Common myeloid progenitor, CD34-positive (primary cell): Measurements from ENCODE around the gene HOXB8.
A peak's percentile ranks its signal among the peaks of the same experiment; 100 is the strongest.

Experiments
- CTCF ChIA-PET: fragments of 350-600 bp; sonication (Branson Sonifier 250); formaldehyde crosslinking; loops from one replicate; lab custom pipeline; 2021; ENCODE audit warnings: antibody characterized with exemption; lab: Charles Lee
- POLR2A ChIA-PET: fragments of 350-600 bp; sonication (Branson Sonifier 250); formaldehyde crosslinking; loops from one replicate; lab custom pipeline; 2021; ENCODE audit warnings: antibody characterized with exemption; lab: Charles Lee
- DNase-seq, 3 donors: peaks; one replicate each; pipeline versions ENCODE4 v3.0.0 to v3.0.0-alpha.2; 2013
- H3K27ac ChIP-seq, 2 experiments: 1 replicate in 1 of 2; 2 replicates in 1 of 2; pipeline ENCODE4 v1.7.0; 2013; ENCODE audit warnings: inconsistent platforms in 2 of 2, low read length in 2 of 2, mild to moderate bottlenecking in 2 of 2, low read depth in 1 of 2, moderate library complexity in 1 of 2; ENCODE audit not compliant: severe bottlenecking in 2 of 2, insufficient read depth in 1 of 2, poor library complexity in 1 of 2
- H3K27me3 ChIP-seq, 5 experiments: replicated peaks in 2 of 5; 1 replicate in 3 of 5; 2 replicates in 2 of 5; pipeline versions ENCODE4 v1.6.1 to v1.7.0; 2013; ENCODE audit warnings: low read length in 4 of 5, mild to moderate bottlenecking in 2 of 5, moderate library complexity in 2 of 5, inconsistent platforms in 1 of 5; ENCODE audit not compliant: insufficient read depth in 5 of 5, control insufficient read depth in 4 of 5
- H3K36me3 ChIP-seq, 4 experiments: 1 replicate in 2 of 4; 2 replicates in 2 of 4; pipeline versions ENCODE4 v1.6.1 to v1.7.0; 2013; ENCODE audit warnings: low read length in 3 of 4, control low read depth in 1 of 4, mild to moderate bottlenecking in 1 of 4; ENCODE audit not compliant: control insufficient read depth in 4 of 4, insufficient read depth in 4 of 4
- H3K4me1 ChIP-seq, 4 experiments: 1 replicate in 3 of 4; 2 replicates in 1 of 4; pipeline versions ENCODE4 v1.6.1 to v1.7.1; 2013; ENCODE audit warnings: low read length in 3 of 4, mild to moderate bottlenecking in 3 of 4, control low read depth in 1 of 4, inconsistent platforms in 1 of 4, moderate library complexity in 1 of 4; ENCODE audit not compliant: control insufficient read depth in 4 of 4, insufficient read depth in 4 of 4; ENCODE audit errors: control extremely low read depth in 1 of 4
- H3K4me3 ChIP-seq, 7 experiments: 1 replicate in 4 of 7; 2 replicates in 3 of 7; pipeline versions ENCODE4 v1.5.1 to v1.7.0; 2013; ENCODE audit warnings: mild to moderate bottlenecking in 7 of 7, low read length in 6 of 7, moderate library complexity in 6 of 7, inconsistent platforms in 2 of 7, low read depth in 2 of 7, control low read depth in 1 of 7; ENCODE audit not compliant: insufficient read depth in 4 of 7, control insufficient read depth in 1 of 7; ENCODE audit errors: extremely low read depth in 1 of 7
- H3K9me3 ChIP-seq, 5 experiments: 1 replicate in 4 of 5; 2 replicates in 1 of 5; pipeline versions ENCODE4 v1.6.1 to v1.7.1; 2013; ENCODE audit warnings: low read length in 4 of 5, mild to moderate bottlenecking in 2 of 5, inconsistent platforms in 1 of 5, low read depth in 1 of 5, moderate library complexity in 1 of 5; ENCODE audit not compliant: control insufficient read depth in 4 of 5, insufficient read depth in 2 of 5; ENCODE audit errors: control extremely low read depth in 1 of 5
- WGBS: methylation state at CpG from one replicate; pipeline ENCODE4 v1.1.5; 2013; ENCODE audit not compliant: insufficient coverage; 5-methylcytosine and 5-hydroxymethylcytosine counted together

HOXB8 gene

DNA sequence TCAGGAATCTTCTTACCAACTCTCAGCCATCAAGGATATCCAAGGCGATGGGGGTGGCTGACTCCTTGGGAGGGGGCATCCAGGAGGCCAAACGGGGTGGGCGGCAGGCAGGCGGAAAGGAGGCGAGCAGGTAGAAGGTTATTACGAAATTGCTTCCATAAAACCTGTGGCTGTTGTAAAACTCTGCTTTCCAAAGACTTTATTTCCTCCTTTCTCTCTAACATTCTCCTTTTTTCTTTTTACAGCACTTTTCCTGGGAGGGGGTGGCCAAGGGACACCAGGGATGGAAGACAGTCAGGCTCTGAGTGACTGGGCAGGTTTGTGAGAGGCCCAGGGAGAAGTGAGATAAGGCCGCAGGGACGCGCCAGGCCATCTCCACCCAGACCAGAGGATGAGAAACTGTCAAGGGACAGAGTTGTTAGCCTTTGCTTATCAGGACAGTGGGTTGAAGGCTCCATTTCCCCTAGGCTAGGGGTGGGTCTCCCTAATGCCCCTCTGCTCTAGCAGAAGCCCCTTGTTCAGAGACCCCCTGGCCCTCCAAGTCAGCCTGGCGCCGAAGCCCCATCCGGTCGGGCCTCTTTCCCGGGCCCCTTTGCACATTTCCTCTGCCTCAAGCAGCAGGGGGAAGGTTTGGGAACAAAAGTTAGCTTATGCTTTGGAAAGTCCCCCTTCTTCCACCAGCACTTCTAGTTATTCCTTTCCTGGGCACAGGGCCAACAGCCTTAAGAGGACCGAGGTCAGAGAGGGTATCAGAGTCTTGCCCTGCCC, 16.0 kb upstream of the HOXB8 start:
- no peak for DNase-seq
- no peaks in the 10 kb centered on the region for H3K36me3 ChIP-seq
- no peaks in the 10 kb centered on the region for H3K9me3 ChIP-seq
- H3K4me1 ChIP-seq: peaks cover 0 to 18% (median 14%) of the 10 kb centered on the region in 4 experiments
- POLR2A ChIA-PET: no interaction called here
- H3K27ac ChIP-seq: peak overlapping the region in 1 of 2 experiments; percentile 76
- H3K4me3 ChIP-seq: no peak overlapping the region
- WGBS: 80% methylated on average over 15 of the region's 15 CpGs
- CTCF ChIA-PET: interaction anchor here (1.1 to 2.6 kb wide), 5 partner anchors 7 to 248 kb away, joined by 3 to 12 read pairs (median 4); no protein-coding TSS in a partner anchor
- H3K27me3 ChIP-seq: peaks cover 21 to 98% (median 60%) of the 10 kb centered on the region in 5 experiments

DNA sequence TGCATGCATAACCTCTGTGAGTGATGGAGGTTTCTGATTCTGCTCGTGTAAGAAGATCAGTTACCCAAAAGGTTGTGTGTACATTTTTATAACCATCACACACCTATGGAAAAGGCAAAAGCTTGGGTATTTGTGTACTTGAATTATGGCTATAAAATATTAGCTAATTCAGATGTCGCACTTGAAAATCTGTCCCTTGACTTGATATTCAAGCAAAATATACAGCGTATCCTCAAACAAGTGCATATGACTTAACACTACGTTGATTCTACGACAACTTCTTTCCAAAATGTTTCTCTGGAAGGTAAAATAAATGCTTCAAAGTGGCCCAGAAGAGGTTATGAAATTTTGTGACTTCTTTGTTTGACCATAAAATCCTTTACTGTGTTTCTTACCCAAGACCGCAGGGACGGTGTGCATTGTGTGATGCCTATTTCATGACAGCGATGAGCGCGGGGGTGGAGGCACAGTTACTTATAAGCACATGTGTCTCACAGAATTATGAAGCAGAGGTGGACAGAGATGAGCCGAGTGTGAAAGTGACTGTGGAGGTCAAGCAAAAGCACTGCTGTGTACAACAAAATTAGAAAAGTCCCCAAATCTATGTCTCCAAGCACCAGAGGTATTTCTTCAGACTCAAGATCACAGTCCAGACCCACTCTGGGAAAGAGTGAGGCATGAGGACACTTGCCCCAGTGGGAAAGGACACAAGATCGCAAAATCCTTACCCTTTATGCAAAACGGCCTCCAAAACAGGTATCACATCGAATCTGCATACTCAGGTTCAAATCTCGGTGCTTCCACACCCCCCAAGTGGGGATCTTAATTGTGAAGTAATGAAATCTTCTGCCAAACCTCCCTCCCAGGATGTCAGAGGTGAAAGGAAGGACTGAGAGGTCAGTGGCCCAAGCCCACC, 15.2 kb upstream of the HOXB8 start:
- Histone ChIP-seq H3K27ac (peak overlapping the region in 1 of 2 experiments; percentile 76), H3K9me3 (no peaks in the 10 kb centered on the region), H3K4me3 (no peak overlapping the region), H3K4me1 (peaks cover 0 to 24% (median 21%) of the 10 kb centered on the region in 4 experiments), H3K36me3 (no peaks in the 10 kb centered on the region), H3K27me3 (peaks cover 21 to 98% (median 56%) of the 10 kb centered on the region in 5 experiments)
- POLR2A ChIA-PET: no interaction called here
- CTCF ChIA-PET: interaction anchor here (0.8 kb wide), 1 partner anchor 11 kb away, joined by 3 read pairs; no protein-coding TSS in a partner anchor
- DNase-seq: no peak
- 95% methylated on average over 4 of the region's 15 CpGs for WGBS

DNA sequence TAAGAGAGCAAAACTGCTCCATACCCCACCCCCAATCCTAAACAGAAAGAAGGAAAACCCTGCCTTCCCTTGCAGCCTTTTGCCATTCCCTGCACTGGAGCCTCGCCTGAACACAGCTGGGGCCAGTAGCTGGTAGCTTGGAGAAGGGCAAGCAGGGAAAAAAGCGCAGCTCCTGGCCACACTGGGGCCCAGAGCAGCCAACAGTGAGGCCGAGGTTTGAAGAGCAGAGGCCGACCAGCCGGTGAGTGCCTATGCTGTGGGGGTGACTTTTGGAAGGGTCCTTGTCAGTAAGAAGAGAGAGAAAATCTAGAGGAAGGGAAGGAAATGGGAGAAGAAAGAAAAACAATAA, 14.3 kb upstream of the HOXB8 start:
- Histone ChIP-seq H3K4me1 (peaks cover 0 to 33% (median 29%) of the 10 kb centered on the region in 4 experiments), H3K9me3 (no peaks in the 10 kb centered on the region), H3K27ac (peak overlapping the region in 1 of 2 experiments; percentile 76), H3K27me3 (peaks cover 18 to 98% (median 52%) of the 10 kb centered on the region in 5 experiments), H3K4me3 (no peak overlapping the region), H3K36me3 (no peaks in the 10 kb centered on the region)
- CTCF ChIA-PET: interaction anchor here (0.6 to 1.7 kb wide), 4 partner anchors 8 to 34 kb away, joined by 3 to 7 read pairs (median 4); no protein-coding TSS in a partner anchor
- POLR2A ChIA-PET: no interaction called here
- no peak for DNase-seq
- 88% methylated on average over 5 of the region's 5 CpGs for whole genome bisulfite sequencing

DNA sequence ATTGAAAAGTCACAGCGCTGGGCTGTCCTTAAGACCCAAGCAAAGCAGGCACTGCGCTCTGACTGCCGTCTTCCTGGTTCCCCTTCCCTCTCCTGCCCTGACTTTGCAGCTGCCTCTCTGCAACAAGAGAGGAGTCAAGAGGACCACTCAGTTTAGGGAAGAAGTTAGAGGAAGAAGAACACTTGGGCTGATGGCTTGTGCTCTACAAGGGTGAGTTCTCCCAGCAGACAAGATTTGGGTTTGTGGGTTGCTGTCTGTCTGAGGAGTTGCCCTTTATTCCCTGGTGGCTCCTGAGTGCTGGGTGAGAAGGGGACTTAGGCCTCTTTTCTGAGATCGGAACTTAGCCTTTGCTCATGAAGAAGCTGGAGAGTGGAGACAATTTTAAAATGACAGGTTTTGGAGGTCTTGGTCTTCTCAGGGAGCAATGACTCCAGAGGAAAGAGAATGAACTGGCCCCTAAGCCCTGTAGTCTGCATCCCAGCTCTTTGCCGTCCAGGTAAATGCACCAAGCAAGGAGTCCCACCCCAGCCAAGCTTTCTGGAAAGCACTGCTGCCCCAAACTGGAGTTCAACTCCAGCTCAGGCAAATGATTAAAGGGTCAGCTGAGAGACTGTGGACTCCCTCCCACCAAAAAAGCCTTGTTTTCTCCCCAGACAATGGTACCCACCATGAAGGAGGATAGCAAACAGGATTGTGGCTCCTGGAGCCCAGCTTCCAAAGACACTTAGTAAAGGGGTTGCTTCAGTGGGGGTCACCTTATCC, 13.7 kb upstream of the HOXB8 start:
- ChIA-PET POLR2A (no interaction called here), CTCF (interaction anchor here (0.6 to 1.7 kb wide), 4 partner anchors 8 to 35 kb away, joined by 3 to 7 read pairs (median 4); no protein-coding TSS in a partner anchor)
- Histone ChIP-seq H3K27ac (peak overlapping the region in 1 of 2 experiments; percentile 76), H3K4me1 (peaks cover 0 to 31% (median 27%) of the 10 kb centered on the region in 4 experiments), H3K36me3 (no peaks in the 10 kb centered on the region), H3K27me3 (peaks cover 18 to 99% (median 54%) of the 10 kb centered on the region in 5 experiments), H3K4me3 (no peak overlapping the region), H3K9me3 (no peaks in the 10 kb centered on the region)
- no peak for DNase-seq
- 50% methylated on average over 4 of the region's 5 CpGs for WGBS

DNA sequence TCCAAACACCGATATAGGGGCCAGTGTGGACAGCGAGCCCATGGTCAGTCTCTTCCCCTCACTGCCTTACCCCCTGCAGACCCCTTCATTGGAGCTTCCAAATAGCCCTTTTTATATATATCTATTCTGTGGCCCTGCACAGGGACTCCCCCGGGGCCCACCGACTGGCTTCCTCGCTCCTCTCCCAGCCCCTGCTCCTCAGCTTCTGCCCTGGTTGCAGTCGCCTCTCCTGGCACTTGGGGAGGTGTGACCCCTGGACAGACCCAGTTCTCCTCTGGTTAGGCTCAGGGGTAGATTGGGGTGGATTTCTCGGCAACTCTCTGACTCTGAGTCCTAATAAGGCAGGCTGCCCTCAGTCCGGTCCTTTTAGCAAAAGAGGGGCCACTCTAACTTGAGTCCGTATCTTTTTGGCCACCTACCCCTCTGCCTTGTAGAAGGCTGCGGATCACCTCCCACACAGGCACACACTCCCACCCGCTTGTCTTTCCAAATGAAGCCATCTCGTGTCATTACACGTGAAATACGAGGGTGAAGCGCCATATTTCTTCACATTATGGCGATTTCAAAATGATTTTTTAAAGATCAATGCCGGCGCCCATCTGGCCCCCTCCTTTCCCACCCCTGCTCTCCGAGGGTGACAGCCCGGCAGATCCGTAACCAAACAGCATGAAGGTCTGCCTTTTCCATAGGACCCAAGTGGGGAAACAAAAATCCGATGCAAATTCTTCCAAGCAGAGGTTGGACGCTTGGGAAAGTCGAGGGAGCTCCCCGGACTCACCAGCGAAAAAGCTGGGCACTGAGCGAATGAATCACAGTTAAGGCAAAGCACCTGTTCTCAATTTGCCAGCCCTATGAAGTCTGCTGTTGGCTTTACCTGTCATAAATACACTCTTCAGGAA, 12.8 kb upstream of the HOXB8 start:
- CTCF ChIA-PET: interaction anchor here (1.4 to 1.7 kb wide), 2 partner anchors 9 to 11 kb away, joined by 4 to 7 read pairs; no protein-coding TSS in a partner anchor
- POLR2A ChIA-PET: interaction anchor here (0.7 kb wide), 1 partner anchor 520 kb away, joined by 3 read pairs; no protein-coding TSS in a partner anchor
- Histone ChIP-seq H3K36me3 (no peaks in the 10 kb centered on the region), H3K4me3 (no peak overlapping the region), H3K27me3 (peaks cover 18 to 99% (median 57%) of the 10 kb centered on the region in 5 experiments), H3K4me1 (peaks cover 0 to 28% (median 24%) of the 10 kb centered on the region in 4 experiments), H3K9me3 (no peaks in the 10 kb centered on the region), H3K27ac (peak overlapping the region in 1 of 2 experiments; percentile 76)
- 74% methylated on average over 23 of the region's 27 CpGs for WGBS
- no peak for DNase-seq
